ENCODE measurements around the gene IL6R. TPM values are rescaled to one million over a fixed set of nuclear protein-coding genes. Genes with fewer than 3 reads are reported as not detected.

IL6R gene
- total RNA-seq, 1 experiment from 2014 or later, result 22.8 TPM

DNA sequence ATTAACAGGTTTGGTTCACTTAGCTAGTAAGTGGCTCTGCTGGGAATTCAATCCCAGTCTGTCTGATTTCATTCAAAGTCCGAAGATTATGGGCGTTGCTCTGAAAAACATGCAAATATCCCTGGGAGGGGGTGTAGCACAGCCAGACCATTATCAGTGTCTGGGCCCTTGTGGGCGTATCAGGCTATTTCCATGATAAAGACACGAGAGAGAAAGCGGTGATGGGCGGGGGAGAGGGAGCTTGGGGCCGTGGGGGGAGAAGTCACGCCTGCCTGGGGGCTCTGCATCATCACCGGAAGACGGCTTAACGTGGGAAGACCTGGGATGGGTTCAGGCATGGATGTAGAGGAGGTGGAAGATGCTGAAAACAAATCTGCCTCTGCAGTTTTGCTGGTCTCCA, 25.8 kb downstream of the IL6R start:
- H3K36me3 Mint-ChIP-seq (ENCODE audit: insufficient read depth, unreplicated experiment), result peaks cover 75% of the 10 kb centered on the region
- intact Hi-C loops (cut with micrococcal nuclease), result loop anchor here (1.0 to 2.0 kb wide), 2 partner anchors 13 to 32 kb away; no protein-coding TSS in a partner anchor
- DNase-seq (ENCODE audit: unreplicated experiment), result no peak

DNA sequence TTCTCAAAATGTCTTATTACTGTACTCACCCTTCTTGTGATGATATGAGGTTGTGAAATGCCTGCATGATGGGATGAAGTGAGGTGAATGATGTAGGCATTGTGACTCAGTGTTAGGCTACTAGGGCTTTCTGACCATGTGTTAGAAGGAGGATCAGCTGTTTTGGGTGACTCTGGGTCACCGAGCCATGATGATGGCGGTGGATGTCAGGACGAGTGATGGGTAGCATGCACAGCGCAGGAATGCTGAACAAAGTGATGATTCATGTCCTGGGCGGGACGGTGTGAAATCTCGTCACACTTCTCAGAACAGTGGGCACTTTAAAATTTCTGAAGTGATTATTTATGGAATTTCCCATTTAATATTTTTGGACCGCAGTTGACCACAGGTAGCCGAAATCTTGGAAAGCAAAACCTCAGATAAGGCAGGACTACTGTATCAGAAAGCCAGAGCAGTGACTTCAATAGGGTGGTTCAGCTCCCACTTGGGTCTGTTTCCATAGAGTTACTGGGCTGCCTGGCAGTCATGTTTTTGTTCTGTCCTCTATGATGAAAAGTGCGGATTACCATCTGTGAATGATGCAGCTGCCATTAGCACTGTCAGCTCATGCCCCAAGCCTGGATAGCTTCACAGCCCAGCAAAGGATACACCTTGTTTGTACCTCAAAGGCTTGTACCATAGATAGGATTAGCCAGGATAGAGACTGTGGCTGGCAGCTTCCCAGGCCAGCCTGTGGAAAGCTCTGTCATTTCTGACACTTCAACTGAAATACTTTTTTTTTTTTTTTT, 26.6 kb downstream of the IL6R start:
- Mint-ChIP-seq H3K4me3 (ENCODE audit: unreplicated experiment) (no peak overlapping the region), H3K36me3 (ENCODE audit: insufficient read depth, unreplicated experiment) (peaks cover 83% of the 10 kb centered on the region), H3K27me3 (ENCODE audit: insufficient read depth, unreplicated experiment) (no peaks in the 10 kb centered on the region), H3K4me1 (ENCODE audit: insufficient read depth, unreplicated experiment) (peaks cover 44% of the 10 kb centered on the region), H3K27ac (ENCODE audit: low read depth, unreplicated experiment) (peak overlapping the region; percentile 55), H3K9me3 (ENCODE audit: unreplicated experiment) (no peaks in the 10 kb centered on the region)
- CTCF ChIA-PET, result interaction anchor here (0.6 to 3.5 kb wide), 10 partner anchors 11 to 115 kb away, joined by 3 to 17 read pairs (median 4); partner anchors contain the start of genes ATP8B2 and IL6R
- POLR2A ChIA-PET, result interaction anchor here (0.6 to 26.0 kb wide), 8 partner anchors 20 to 1211 kb away, joined by 3 to 1077 read pairs (median 4); partner anchors contain the start of genes FLAD1 and IL6R
- intact Hi-C loops (cut with micrococcal nuclease), result loop anchor here (1.0 to 2.0 kb wide), 3 partner anchors 13 to 107 kb away; partner anchors contain the start of gene ATP8B2
- no peak for TF ChIP-seq CTCF (IDR thresholded peaks at IDR 0.05; ENCODE audit: unreplicated experiment)
- TSS peak; percentile 34 for BruUV-seq (replicated peaks)
- DNase-seq (ENCODE audit: unreplicated experiment), result peak; percentile 94

More for the DNA sequence above, 25.8 kb downstream of the IL6R start:
- H3K4me3 Mint-ChIP-seq (ENCODE audit: unreplicated experiment), result no peak overlapping the region
- peak overlapping the region; percentile 55 for H3K27ac Mint-ChIP-seq (ENCODE audit: low read depth, unreplicated experiment)
- no peaks in the 10 kb centered on the region for H3K27me3 Mint-ChIP-seq (ENCODE audit: insufficient read depth, unreplicated experiment)
- POLR2A ChIA-PET, result interaction anchor here (0.6 to 26.0 kb wide), 4 partner anchors 19 to 552 kb away, joined by 3 to 1077 read pairs (median 3); partner anchors contain the start of genes FLAD1 and IL6R
- no peaks in the 10 kb centered on the region for H3K9me3 Mint-ChIP-seq (ENCODE audit: unreplicated experiment)
- H3K4me1 Mint-ChIP-seq (ENCODE audit: insufficient read depth, unreplicated experiment), result peaks cover 47% of the 10 kb centered on the region
- no TSS peak for BruUV-seq (replicated peaks)
- TF ChIP-seq CTCF (IDR thresholded peaks at IDR 0.05; ENCODE audit: unreplicated experiment), result no peak
- CTCF ChIA-PET, result interaction anchor here (0.6 to 3.5 kb wide), 10 partner anchors 11 to 1005 kb away, joined by 3 to 17 read pairs (median 4); partner anchors contain the start of genes ATP8B2 and IL6R

GRCh38 chr1:154433161-154433764, 28.1 kb downstream of the IL6R start:
- CTCF ChIA-PET, result interaction anchor here (0.6 to 3.5 kb wide), 9 partner anchors 9 to 161 kb away, joined by 3 to 17 read pairs (median 3); partner anchors contain the start of gene IL6R
- H3K4me1 Mint-ChIP-seq (ENCODE audit: insufficient read depth, unreplicated experiment), result peaks cover 33% of the 10 kb centered on the region
- no peaks in the 10 kb centered on the region for H3K9me3 Mint-ChIP-seq (ENCODE audit: unreplicated experiment)
- no TSS peak for BruUV-seq (replicated peaks)
- TF ChIP-seq CTCF (IDR thresholded peaks at IDR 0.05; ENCODE audit: unreplicated experiment), result no peak
- H3K4me3 Mint-ChIP-seq (ENCODE audit: unreplicated experiment), result no peak overlapping the region
- DNase-seq (ENCODE audit: unreplicated experiment), result peak; percentile 98
- H3K27ac Mint-ChIP-seq (ENCODE audit: low read depth, unreplicated experiment), result peak overlapping the region; percentile 55
- H3K36me3 Mint-ChIP-seq (ENCODE audit: insufficient read depth, unreplicated experiment), result peaks cover 92% of the 10 kb centered on the region
- H3K27me3 Mint-ChIP-seq (ENCODE audit: insufficient read depth, unreplicated experiment), result no peaks in the 10 kb centered on the region
- intact Hi-C loops (cut with micrococcal nuclease), result loop anchor here (1.0 to 2.0 kb wide), 2 partner anchors 28 to 108 kb away; partner anchors contain the start of genes ATP8B2 and IL6R
- POLR2A ChIA-PET, result interaction anchor here (0.8 to 26.0 kb wide), 11 partner anchors 8 to 504 kb away, joined by 3 to 1077 read pairs (median 4); partner anchors contain the start of genes IL6R and UBAP2L
